HG03442 (cell line): Measurements from ENCODE around the gene ZDHHC7.

Experiments used
- ATAC-seq: cut with Tn5 transposase; IDR thresholded peaks from one replicate; pipeline ENCODE4 v1.9.1; 2021; ENCODE audit warnings: mild to moderate bottlenecking, moderate library complexity; ENCODE audit not compliant: unreplicated experiment

Gene ZDHHC7

GRCh38 chr16:84970447-84971127 is 40.7 kb downstream of the ZDHHC7 start:
- peak; percentile 60 for ATAC-seq

- ATAC-seq, result no peak
These were observed 43.5 kb downstream of the ZDHHC7 start for GRCh38 chr16:84967828-84968227.

- no peak for ATAC-seq
These were observed 45.6 kb downstream of the ZDHHC7 start for GRCh38 chr16:84965428-84966415.

GRCh38 chr16:84964386-84965128 is 46.8 kb downstream of the ZDHHC7 start:
- ATAC-seq, result no peak

GRCh38 chr16:84963066-84963465 is 48.3 kb downstream of the ZDHHC7 start:
- no peak for ATAC-seq

- no peak for ATAC-seq
These were observed 50.4 kb downstream of the ZDHHC7 start for GRCh38 chr16:84960942-84961341.

- no peak for ATAC-seq
These were observed 51.4 kb downstream of the ZDHHC7 start for GRCh38 chr16:84959784-84960417.

GRCh38 chr16:84959045-84959576 is 52.2 kb downstream of the ZDHHC7 start:
- no peak for ATAC-seq

GRCh38 chr16:84957792-84958191 is 53.5 kb downstream of the ZDHHC7 start:
- ATAC-seq, result no peak

GRCh38 chr16:84957192-84957591 is 54.1 kb downstream of the ZDHHC7 start:
- ATAC-seq, result no peak

GRCh38 chr16:84955427-84955826 is 55.9 kb downstream of the ZDHHC7 start:
- ATAC-seq, result no peak

- ATAC-seq, result no peak
These were observed 58.1 kb downstream of the ZDHHC7 start for GRCh38 chr16:84953190-84953746.

GRCh38 chr16:84952335-84953189 is 58.8 kb downstream of the ZDHHC7 start:
- ATAC-seq, result peak; percentile 52

GRCh38 chr16:84950906-84951305 is 60.4 kb downstream of the ZDHHC7 start:
- no peak for ATAC-seq

- no peak for ATAC-seq
These were observed 61.4 kb downstream of the ZDHHC7 start for GRCh38 chr16:84949772-84950436.

GRCh38 chr16:84948851-84949610 is 62.3 kb downstream of the ZDHHC7 start:
- ATAC-seq, result no peak

GRCh38 chr16:84947996-84948850 is 63.1 kb downstream of the ZDHHC7 start:
- ATAC-seq, result no peak
